MCF 10A (cell line): ENCODE results near the gene KCNAB2. TPM values are rescaled to one million over a fixed set of nuclear protein-coding genes. Genes with fewer than 3 reads are reported as not detected.
A peak's percentile ranks its signal among the peaks of the same experiment; 100 is the strongest.

Source experiments
- BruUV-seq: library from RNA; stranded (reverse); fragments of 400-500 nt; replicated peaks from 2 replicates; lab custom pipeline; 2021; lab: Mats Ljungman, UMichigan
- CTCF ChIA-PET: fragments of 300-600 bp; sonication (Branson Sonifier 250); formaldehyde crosslinking; extraction: SDS; loops from one replicate; lab custom pipeline; 2021; ENCODE audit warnings: antibody characterized with exemption, inconsistent platforms; lab: Yijun Ruan, JAX
- POLR2A ChIA-PET: fragments of 300-600, 350-650 bp; sonication (Branson Sonifier 250); formaldehyde crosslinking; extraction: SDS; loops from one replicate; lab custom pipeline; 2020; ENCODE audit warnings: antibody characterized with exemption, inconsistent platforms; lab: Yijun Ruan, JAX
- DNase-seq: peaks from one replicate; pipeline ENCODE4 v3.0.0-alpha.2; 2018; ENCODE audit not compliant: unreplicated experiment
- H3K27ac Mint-ChIP-seq: one replicate; pipeline ENCODE4 v1.8.0; 2022; ENCODE audit warnings: mild to moderate bottlenecking, low read depth, mixed read lengths; ENCODE audit not compliant: unreplicated experiment
- H3K27me3 Mint-ChIP-seq: one replicate; pipeline ENCODE4 v1.8.0; 2022; ENCODE audit warnings: mixed read lengths; ENCODE audit not compliant: insufficient read depth, unreplicated experiment
- H3K36me3 Mint-ChIP-seq: one replicate; pipeline ENCODE4 v1.8.0; 2022; ENCODE audit warnings: mild to moderate bottlenecking, moderate library complexity, mixed read lengths; ENCODE audit not compliant: insufficient read depth, unreplicated experiment
- H3K4me1 Mint-ChIP-seq: one replicate; pipeline ENCODE4 v1.8.0; 2022; ENCODE audit warnings: mixed read lengths; ENCODE audit not compliant: insufficient read depth, unreplicated experiment
- H3K4me3 Mint-ChIP-seq: one replicate; pipeline ENCODE4 v1.8.0; 2022; ENCODE audit warnings: mild to moderate bottlenecking, moderate library complexity, mixed read lengths; ENCODE audit not compliant: unreplicated experiment
- H3K9me3 Mint-ChIP-seq: one replicate; pipeline ENCODE4 v1.8.0; 2022; ENCODE audit warnings: mixed read lengths; ENCODE audit not compliant: unreplicated experiment
- intact Hi-C: fragments of 100-400 bp; cut with micrococcal nuclease; formaldehyde crosslinking; loops from 2 replicates; pipeline ENCODE4 v1.14.1; 2022
- total RNA-seq: library from RNA; stranded (reverse); gene quantifications from 2 replicates; pipeline ENCODE4 v1.2.3, GENCODE V29; 2022
- TF ChIP-seq, protein P1 (sequence below): fragments of 200-600 bp; IDR thresholded peaks from one replicate; pipeline ENCODE4 v1.8.0; 2022; ENCODE audit warnings: antibody characterized with exemption, mild to moderate bottlenecking; ENCODE audit not compliant: unreplicated experiment

The KCNAB2 gene
- total RNA-seq, 1 experiment from 2014 or later: 11.8 TPM

- POLR2A ChIA-PET: interaction anchor here (0.7 to 1.5 kb wide), 3 partner anchors 21 to 100 kb away, joined by 3 to 4 read pairs (median 3); no protein-coding TSS in a partner anchor
- H3K27ac Mint-ChIP-seq: no peak overlapping the region
- CTCF ChIA-PET: interaction anchor here (0.6 to 2.5 kb wide), 4 partner anchors 46 to 231 kb away, joined by 3 to 14 read pairs (median 4); no protein-coding TSS in a partner anchor
- TF ChIP-seq, protein P1, sequence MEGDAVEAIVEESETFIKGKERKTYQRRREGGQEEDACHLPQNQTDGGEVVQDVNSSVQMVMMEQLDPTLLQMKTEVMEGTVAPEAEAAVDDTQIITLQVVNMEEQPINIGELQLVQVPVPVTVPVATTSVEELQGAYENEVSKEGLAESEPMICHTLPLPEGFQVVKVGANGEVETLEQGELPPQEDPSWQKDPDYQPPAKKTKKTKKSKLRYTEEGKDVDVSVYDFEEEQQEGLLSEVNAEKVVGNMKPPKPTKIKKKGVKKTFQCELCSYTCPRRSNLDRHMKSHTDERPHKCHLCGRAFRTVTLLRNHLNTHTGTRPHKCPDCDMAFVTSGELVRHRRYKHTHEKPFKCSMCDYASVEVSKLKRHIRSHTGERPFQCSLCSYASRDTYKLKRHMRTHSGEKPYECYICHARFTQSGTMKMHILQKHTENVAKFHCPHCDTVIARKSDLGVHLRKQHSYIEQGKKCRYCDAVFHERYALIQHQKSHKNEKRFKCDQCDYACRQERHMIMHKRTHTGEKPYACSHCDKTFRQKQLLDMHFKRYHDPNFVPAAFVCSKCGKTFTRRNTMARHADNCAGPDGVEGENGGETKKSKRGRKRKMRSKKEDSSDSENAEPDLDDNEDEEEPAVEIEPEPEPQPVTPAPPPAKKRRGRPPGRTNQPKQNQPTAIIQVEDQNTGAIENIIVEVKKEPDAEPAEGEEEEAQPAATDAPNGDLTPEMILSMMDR: no peak
- intact Hi-C loops: no loop called here
- DNase-seq: no peak
- peaks cover 4% of the 10 kb centered on the region for H3K36me3 Mint-ChIP-seq
- BruUV-seq: no TSS peak
- peaks cover 6% of the 10 kb centered on the region for H3K4me1 Mint-ChIP-seq
- no peak overlapping the region for H3K4me3 Mint-ChIP-seq
- H3K9me3 Mint-ChIP-seq: peaks cover 10% of the 10 kb centered on the region
- peaks cover 12% of the 10 kb centered on the region for H3K27me3 Mint-ChIP-seq
These were observed 68.1 kb downstream of the KCNAB2 start for GRCh38 chr1:6113745-6114144.

- H3K4me1 Mint-ChIP-seq: peaks cover 6% of the 10 kb centered on the region
- CTCF ChIA-PET: interaction anchor here (0.6 kb wide), 1 partner anchor 363 kb away, joined by 4 read pairs; no protein-coding TSS in a partner anchor
- POLR2A ChIA-PET: interaction anchor here (1.2 kb wide), 1 partner anchor 104 kb away, joined by 6 read pairs; no protein-coding TSS in a partner anchor
- peak; percentile 51 for DNase-seq
- peaks cover 10% of the 10 kb centered on the region for H3K9me3 Mint-ChIP-seq
- no peak overlapping the region for H3K4me3 Mint-ChIP-seq
- intact Hi-C loops: no loop called here
- peaks cover 4% of the 10 kb centered on the region for H3K36me3 Mint-ChIP-seq
- peaks cover 11% of the 10 kb centered on the region for H3K27me3 Mint-ChIP-seq
- TF ChIP-seq, protein P1: no peak
- BruUV-seq: no TSS peak
- H3K27ac Mint-ChIP-seq: no peak overlapping the region
These were observed 70.4 kb downstream of the KCNAB2 start for GRCh38 chr1:6116137-6116536.

- Mint-ChIP-seq H3K4me1 (peaks cover 6% of the 10 kb centered on the region), H3K9me3 (peaks cover 10% of the 10 kb centered on the region), H3K27ac (no peak overlapping the region), H3K27me3 (peaks cover 6% of the 10 kb centered on the region), H3K4me3 (no peak overlapping the region), H3K36me3 (peaks cover 4% of the 10 kb centered on the region)
- ChIA-PET CTCF (interaction anchor here (0.6 kb wide), 1 partner anchor 362 kb away, joined by 4 read pairs; no protein-coding TSS in a partner anchor), POLR2A (interaction anchor here (0.6 to 1.2 kb wide), 2 partner anchors 73 to 103 kb away, joined by 4 to 6 read pairs; no protein-coding TSS in a partner anchor)
- intact Hi-C loops: no loop called here
- TF ChIP-seq, protein P1: no peak
- BruUV-seq: no TSS peak
- DNase-seq: no peak
These were observed 71.4 kb downstream of the KCNAB2 start for GRCh38 chr1:6117064-6117463.

DNA sequence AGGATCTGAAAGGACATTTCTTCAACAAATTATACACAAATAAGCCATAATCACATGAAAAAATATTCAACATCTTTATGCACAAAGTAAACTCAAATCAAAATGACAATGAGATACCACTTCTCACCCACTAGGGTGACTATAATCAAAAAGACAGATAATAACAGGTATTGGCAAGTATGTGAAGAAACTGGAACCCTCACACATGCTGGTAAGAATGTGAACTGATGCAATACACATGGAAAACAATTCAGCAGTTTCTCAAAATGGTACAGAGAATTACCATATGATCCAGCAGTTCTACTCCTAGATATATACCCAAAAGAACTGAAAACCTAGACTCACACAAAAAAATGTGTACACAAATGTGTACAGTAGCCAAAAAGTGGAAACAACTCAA is 71.9 kb downstream of the KCNAB2 start:
- ChIA-PET POLR2A (no interaction called here), CTCF (no interaction called here)
- BruUV-seq: no TSS peak
- no peak for DNase-seq
- H3K9me3 Mint-ChIP-seq: peaks cover 10% of the 10 kb centered on the region
- TF ChIP-seq, protein P1: no peak
- intact Hi-C loops: no loop called here
- H3K36me3 Mint-ChIP-seq: peaks cover 4% of the 10 kb centered on the region
- no peak overlapping the region for H3K27ac Mint-ChIP-seq
- no peak overlapping the region for H3K4me3 Mint-ChIP-seq
- peaks cover 6% of the 10 kb centered on the region for H3K4me1 Mint-ChIP-seq
- no peaks in the 10 kb centered on the region for H3K27me3 Mint-ChIP-seq
